ENCODE data around the gene EHD4.

- TF ChIP-seq SMC3 (IDR thresholded peaks at IDR 0.05; ENCODE audit: low read depth, low read length): no peak
- no peak for TF ChIP-seq CTCF (IDR thresholded peaks at IDR 0.05)
- TF ChIP-seq REST (IDR thresholded peaks at IDR 0.05; ENCODE audit: low read depth, low read length): no peak
- TF ChIP-seq FOXM1 (IDR thresholded peaks at IDR 0.05; ENCODE audit: low read depth): no peak
- no peak for TF ChIP-seq YY1 (IDR thresholded peaks at IDR 0.05; ENCODE audit: low read depth)
- TF ChIP-seq EP300 (IDR thresholded peaks at IDR 0.05; ENCODE audit: borderline replicate concordance in 1 of 2, low read depth in 1 of 2, low read length in 1 of 2): no peak
- TF ChIP-seq, protein P1, sequence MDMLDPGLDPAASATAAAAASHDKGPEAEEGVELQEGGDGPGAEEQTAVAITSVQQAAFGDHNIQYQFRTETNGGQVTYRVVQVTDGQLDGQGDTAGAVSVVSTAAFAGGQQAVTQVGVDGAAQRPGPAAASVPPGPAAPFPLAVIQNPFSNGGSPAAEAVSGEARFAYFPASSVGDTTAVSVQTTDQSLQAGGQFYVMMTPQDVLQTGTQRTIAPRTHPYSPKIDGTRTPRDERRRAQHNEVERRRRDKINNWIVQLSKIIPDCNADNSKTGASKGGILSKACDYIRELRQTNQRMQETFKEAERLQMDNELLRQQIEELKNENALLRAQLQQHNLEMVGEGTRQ (IDR thresholded peaks at IDR 0.05; ENCODE audit: borderline replicate concordance, low read depth, low read length): no peak
These were observed 15.0 kb upstream of the EHD4 start for GRCh38 chr15:41987246-41987924.

Measured in SK-N-SH (cell line).